HepG2 (cell line): ENCODE measurements around the gene FBRSL1. TPM values are rescaled to one million over a fixed set of nuclear protein-coding genes. Genes with fewer than 3 reads are reported as not detected.
A peak's percentile ranks its signal among the peaks of the same experiment; 100 is the strongest.

Experiments used
- ARNT2 ChIP-seq: sonication (generic); formaldehyde crosslinking; IDR thresholded peaks from 2 replicates; pipeline ENCODE4 v1.8.0; 2022; ENCODE audit warnings: mild to moderate bottlenecking, low read depth, missing genetic modification reagents, moderate library complexity
- CREB1 ChIP-seq, 2 experiments: fragments of 450-650 bp in 1 of 2; IDR thresholded peaks; 2 replicates each; pipeline ENCODE4 v1.6.1; 2016 to 2017; ENCODE audit warnings: control low read depth in 1 of 2, mild to moderate bottlenecking in 1 of 2, missing compliant biosample characterization in 1 of 2, missing genetic modification characterization in 1 of 2
- DNMT3B ChIP-seq: conservative IDR thresholded peaks from 2 replicates; pipeline ENCODE4 v1.6.1; 2016; ENCODE audit warnings: missing biosample characterization, control low read depth
- ELF1 ChIP-seq: sonication (generic); formaldehyde crosslinking; IDR thresholded peaks from 2 replicates; pipeline ENCODE4 v1.4.0; 2020; ENCODE audit warnings: missing genetic modification reagents
- ELF4 ChIP-seq: sonication (generic); formaldehyde crosslinking; IDR thresholded peaks from 2 replicates; pipeline ENCODE4 v1.5.0; 2020; ENCODE audit warnings: missing genetic modification reagents, mild to moderate bottlenecking, moderate library complexity, borderline replicate concordance
- HNRNPLL ChIP-seq: fragments of 200-400 bp; formaldehyde crosslinking; IDR thresholded peaks from 2 replicates; pipeline ENCODE4 v1.6.1; 2017; ENCODE audit warnings: mild to moderate bottlenecking, low read depth, low read length; ENCODE audit not compliant: poor library complexity, severe bottlenecking
- IKZF1 ChIP-seq: fragments of 450-650 bp; IDR thresholded peaks from 2 replicates; pipeline ENCODE4 v1.7.1; 2016
- MBD4 ChIP-seq: IDR thresholded peaks from 2 replicates; pipeline ENCODE4 v1.6.1; 2012; ENCODE audit warnings: low read length, inconsistent platforms, borderline replicate concordance
- MLLT10 ChIP-seq: sonication (generic); formaldehyde crosslinking; IDR thresholded peaks from 2 replicates; pipeline ENCODE4 v1.4.0; 2020; ENCODE audit warnings: missing genetic modification reagents
- ONECUT2 ChIP-seq: sonication (generic); formaldehyde crosslinking; IDR thresholded peaks from 2 replicates; pipeline ENCODE4 v1.4.0; 2020; ENCODE audit warnings: missing genetic modification reagents
- POLR2A ChIP-seq, 2 experiments: IDR thresholded peaks; 2 replicates each; pipeline ENCODE4 v1.6.1; 2011; ENCODE audit warnings: low read depth in 2 of 2, low read length in 2 of 2, mild to moderate bottlenecking in 1 of 2, moderate library complexity in 1 of 2; ENCODE audit not compliant: insufficient read depth in 1 of 2
- SP2 ChIP-seq: sonication (generic); formaldehyde crosslinking; IDR thresholded peaks from 2 replicates; pipeline ENCODE4 v1.5.1; 2020; ENCODE audit warnings: mild to moderate bottlenecking, missing genetic modification reagents
- ZBTB37 ChIP-seq: sonication (generic); formaldehyde crosslinking; IDR thresholded peaks from 2 replicates; pipeline ENCODE4 v1.4.0; 2020; ENCODE audit warnings: mild to moderate bottlenecking, missing genetic modification reagents
- ZFP36L2 ChIP-seq: sonication (generic); formaldehyde crosslinking; IDR thresholded peaks from 2 replicates; pipeline ENCODE4 v1.4.0; 2020; ENCODE audit warnings: missing genetic modification reagents
- ZNF274 ChIP-seq: sonication (generic); formaldehyde crosslinking; IDR thresholded peaks from 2 replicates; pipeline ENCODE4 v1.5.1; 2020; ENCODE audit warnings: mild to moderate bottlenecking, missing genetic modification reagents
- ZNF281 ChIP-seq: sonication (generic); formaldehyde crosslinking; IDR thresholded peaks from 2 replicates; pipeline ENCODE4 v1.4.0; 2020; ENCODE audit warnings: missing genetic modification reagents, borderline replicate concordance
- ZNF678 ChIP-seq: sonication (generic); formaldehyde crosslinking; IDR thresholded peaks from 2 replicates; pipeline ENCODE4 v1.4.0; 2020; ENCODE audit warnings: mild to moderate bottlenecking, missing genetic modification reagents
- ZNF782 ChIP-seq: sonication (generic); formaldehyde crosslinking; IDR thresholded peaks from 2 replicates; pipeline ENCODE4 v1.4.0; 2020; ENCODE audit warnings: missing genetic modification reagents, mild to moderate bottlenecking, borderline replicate concordance
- ZSCAN31 ChIP-seq: sonication (generic); formaldehyde crosslinking; IDR thresholded peaks from 2 replicates; pipeline ENCODE4 v1.5.0; 2020; ENCODE audit warnings: low read depth, mild to moderate bottlenecking, missing genetic modification reagents
- polyA plus RNA-seq, 8 experiments: library from polyadenylated mRNA; depleted of rRNA in 3 of 8; stranded (reverse) in 7 of 8; unstranded in 1 of 8; fragments of >200 nt; fragmentation: Illumina TruSeq in 4 of 8; extraction: Trizol in 4 of 8; gene quantifications; 2 replicates each; pipeline versions ENCODE4 v1.2.1 to v1.2.3, GENCODE V29; 2011 to 2016; ENCODE audit warnings: low read depth in 4 of 8, missing spikeins in 1 of 8, mixed read lengths in 1 of 8; ENCODE audit not compliant: insufficient read depth in 1 of 8
- total RNA-seq, 5 experiments: library from RNA; depleted of rRNA; stranded (reverse); fragments of >200 nt; fragmentation: Illumina TruSeq; extraction: Trizol; gene quantifications; 2 replicates each; pipeline ENCODE4 v1.2.3, GENCODE V29; 2016; ENCODE audit warnings: low read depth in 1 of 5

Gene FBRSL1
- total and polyA plus RNA-seq, 2 of the 13 experiments (the other 11 are each of a cell fraction or from before 2014, with no cell fraction given) = 3.6 to 7.9 TPM

GRCh38 chr12:132471011-132471857 is 18.7 kb upstream of the FBRSL1 start (continued):
- no peak for TF ChIP-seq ZFP36L2 (CRISPR knock-in tag)
- TF ChIP-seq ARNT2 = no peak
- TF ChIP-seq DNMT3B = no peak
- TF ChIP-seq IKZF1 = no peak
- TF ChIP-seq HNRNPLL = no peak
- peak; percentile 48; the same call in 1 of the 2 replicates for TF ChIP-seq ZSCAN31 (CRISPR knock-in tag)
- no peak for TF ChIP-seq ELF4 (CRISPR knock-in tag)
- TF ChIP-seq POLR2A (IDR thresholded peaks at IDR 0.05; ENCODE audit: insufficient read depth in 1 of 2, low read depth in 2 of 2, low read length in 2 of 2) = no peak
- TF ChIP-seq ZNF782 = no peak
- TF ChIP-seq ZNF678 (CRISPR knock-in tag) = no peak
- no peak for TF ChIP-seq MBD4
- peak; percentile 89 for TF ChIP-seq CREB1 (IDR thresholded peaks at IDR 0.05)
- TF ChIP-seq CREB1 (CRISPR knock-in tag; IDR thresholded peaks at IDR 0.05) = peak; percentile 90
- no peak for TF ChIP-seq MLLT10
- no peak for TF ChIP-seq ZBTB37 (CRISPR knock-in tag)
- TF ChIP-seq ONECUT2 = no peak
- TF ChIP-seq SP2 = no peak
- TF ChIP-seq ZNF281 (CRISPR knock-in tag) = peak; percentile 50; the same call in 1 of the 2 replicates
- peak; percentile 70; the same call in 1 of the 2 replicates for TF ChIP-seq ELF1 (CRISPR knock-in tag)
- TF ChIP-seq ZNF274 = no peak
